ENCODE measurements around the gene HS3ST4.

GRCh38 chr16:25735645-25736044 lies 43.9 kb downstream of the HS3ST4 start:
- TF ChIP-seq POLR2AphosphoS5 (IDR thresholded peaks at IDR 0.05) (no peak), REST (IDR thresholded peaks at IDR 0.05; ENCODE audit: borderline replicate concordance) (no peak), EP300 (conservative IDR thresholded peaks at IDR 0.05; ENCODE audit: poor library complexity, severe bottlenecking) (no peak)
- TF ChIP-seq, protein P1, sequence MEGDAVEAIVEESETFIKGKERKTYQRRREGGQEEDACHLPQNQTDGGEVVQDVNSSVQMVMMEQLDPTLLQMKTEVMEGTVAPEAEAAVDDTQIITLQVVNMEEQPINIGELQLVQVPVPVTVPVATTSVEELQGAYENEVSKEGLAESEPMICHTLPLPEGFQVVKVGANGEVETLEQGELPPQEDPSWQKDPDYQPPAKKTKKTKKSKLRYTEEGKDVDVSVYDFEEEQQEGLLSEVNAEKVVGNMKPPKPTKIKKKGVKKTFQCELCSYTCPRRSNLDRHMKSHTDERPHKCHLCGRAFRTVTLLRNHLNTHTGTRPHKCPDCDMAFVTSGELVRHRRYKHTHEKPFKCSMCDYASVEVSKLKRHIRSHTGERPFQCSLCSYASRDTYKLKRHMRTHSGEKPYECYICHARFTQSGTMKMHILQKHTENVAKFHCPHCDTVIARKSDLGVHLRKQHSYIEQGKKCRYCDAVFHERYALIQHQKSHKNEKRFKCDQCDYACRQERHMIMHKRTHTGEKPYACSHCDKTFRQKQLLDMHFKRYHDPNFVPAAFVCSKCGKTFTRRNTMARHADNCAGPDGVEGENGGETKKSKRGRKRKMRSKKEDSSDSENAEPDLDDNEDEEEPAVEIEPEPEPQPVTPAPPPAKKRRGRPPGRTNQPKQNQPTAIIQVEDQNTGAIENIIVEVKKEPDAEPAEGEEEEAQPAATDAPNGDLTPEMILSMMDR (IDR thresholded peaks at IDR 0.05; ENCODE audit: poor library complexity, severe bottlenecking) = no peak

Data from neural cell (in vitro differentiated cells).